ENCODE data around the gene NELL1.

DNA sequence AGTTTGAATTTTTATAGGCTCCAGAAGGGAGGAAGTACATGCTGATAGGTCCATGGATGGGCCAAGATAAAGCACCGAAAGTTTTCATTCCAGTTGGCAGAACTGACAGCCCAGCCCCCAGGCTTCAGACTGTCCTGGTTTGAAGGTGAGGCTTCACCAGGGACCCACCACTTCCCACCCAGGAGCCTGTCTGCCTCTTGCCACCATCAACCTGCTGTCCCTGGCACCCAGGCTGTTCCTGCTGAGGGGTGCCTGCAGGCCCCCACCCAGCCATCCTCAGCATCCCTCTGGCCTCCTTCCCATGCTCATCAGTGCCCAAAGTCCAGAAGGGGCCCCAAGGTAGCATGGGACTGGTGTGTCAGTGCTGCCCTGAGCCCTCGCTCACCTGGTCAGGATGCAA is 463.9 kb downstream of the NELL1 start:
- TF ChIP-seq, protein P1, sequence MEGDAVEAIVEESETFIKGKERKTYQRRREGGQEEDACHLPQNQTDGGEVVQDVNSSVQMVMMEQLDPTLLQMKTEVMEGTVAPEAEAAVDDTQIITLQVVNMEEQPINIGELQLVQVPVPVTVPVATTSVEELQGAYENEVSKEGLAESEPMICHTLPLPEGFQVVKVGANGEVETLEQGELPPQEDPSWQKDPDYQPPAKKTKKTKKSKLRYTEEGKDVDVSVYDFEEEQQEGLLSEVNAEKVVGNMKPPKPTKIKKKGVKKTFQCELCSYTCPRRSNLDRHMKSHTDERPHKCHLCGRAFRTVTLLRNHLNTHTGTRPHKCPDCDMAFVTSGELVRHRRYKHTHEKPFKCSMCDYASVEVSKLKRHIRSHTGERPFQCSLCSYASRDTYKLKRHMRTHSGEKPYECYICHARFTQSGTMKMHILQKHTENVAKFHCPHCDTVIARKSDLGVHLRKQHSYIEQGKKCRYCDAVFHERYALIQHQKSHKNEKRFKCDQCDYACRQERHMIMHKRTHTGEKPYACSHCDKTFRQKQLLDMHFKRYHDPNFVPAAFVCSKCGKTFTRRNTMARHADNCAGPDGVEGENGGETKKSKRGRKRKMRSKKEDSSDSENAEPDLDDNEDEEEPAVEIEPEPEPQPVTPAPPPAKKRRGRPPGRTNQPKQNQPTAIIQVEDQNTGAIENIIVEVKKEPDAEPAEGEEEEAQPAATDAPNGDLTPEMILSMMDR (conservative IDR thresholded peaks at IDR 0.05 in 1 of 2, IDR thresholded peaks at IDR 0.05 in 1 of 2; ENCODE audit: extremely low read depth in 1 of 2, insufficient read depth in 1 of 2, low read depth in 1 of 2, low read length in 2 of 2) = no peak
- TF ChIP-seq EZH2 (IDR thresholded peaks at IDR 0.05; ENCODE audit: borderline replicate concordance, low read length) = no peak

Data from mammary epithelial cell (primary cell).